ENCODE results near the gene FAM114A1.
"Not testable (repeated sequence)": the region's sequence is repeated elsewhere in the genome, so short reads cannot be mapped to it uniquely, and the experiment has no call there.

- TF ChIP-seq CTCF, POLR2A (IDR thresholded peaks at IDR 0.05): not testable (repeated sequence)
These were observed 120.7 kb downstream of the FAM114A1 start for GRCh38 chr4:38988353-38988752.

Measured in right lobe of liver (tissue), 4 donors.